ENCODE data around the gene BHLHE23.

Gene BHLHE23

DNA sequence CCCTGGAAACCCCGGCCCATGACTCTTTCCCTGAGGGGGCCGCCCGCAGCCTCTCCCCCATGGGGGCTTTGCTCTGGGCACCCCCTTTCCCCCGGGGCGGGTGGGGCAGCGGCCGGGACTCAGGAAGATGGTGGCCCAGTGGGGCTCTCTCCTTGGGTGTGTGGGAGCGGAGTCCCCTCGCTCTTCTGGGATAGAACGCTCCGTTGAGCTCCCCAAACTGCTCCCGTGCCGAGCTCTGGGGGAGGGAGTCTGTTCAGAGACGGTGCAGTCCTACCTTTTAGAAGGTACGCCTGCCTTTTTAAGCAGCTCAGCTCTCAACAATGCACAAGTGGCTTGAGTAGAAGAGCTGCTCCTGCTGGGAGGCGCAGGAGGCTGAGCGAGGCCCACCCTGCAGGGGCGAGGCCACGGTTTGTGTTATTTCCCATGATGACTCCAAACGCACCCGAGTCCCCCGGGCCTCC is 21.7 kb upstream of the BHLHE23 start:
- no peak overlapping the region for H3K23ac ChIP-seq (ENCODE audit: low read length)
- no peak overlapping the region for H3K27ac ChIP-seq (ENCODE audit: low read depth, low read length)
- H2AFZ ChIP-seq (ENCODE audit: insufficient read depth, low read length, poor library complexity) = no peak overlapping the region
- no peaks in the 10 kb centered on the region for H3K79me1 ChIP-seq (ENCODE audit: low read length)
- H3K4me2 ChIP-seq (ENCODE audit: low read length) = no peak overlapping the region
- peaks cover 10% of the 10 kb centered on the region for H3K27me3 ChIP-seq (ENCODE audit: insufficient read depth, low read length)
- H3K4me1 ChIP-seq (ENCODE audit: control insufficient read depth in 1 of 2, insufficient read depth in 2 of 2, low read length in 2 of 2) = peaks cover 3 to 4% of the 10 kb centered on the region in 2 experiments
- H2BK5ac ChIP-seq (ENCODE audit: low read depth, low read length, poor library complexity) = no peak overlapping the region
- no peak for DNase-seq
- no peak overlapping the region for H2AK5ac ChIP-seq (ENCODE audit: low read length)
- peaks cover 2% of the 10 kb centered on the region for H3K9me3 ChIP-seq (ENCODE audit: insufficient read depth, low read depth, low read length)
- no peak overlapping the region for H3K18ac ChIP-seq (ENCODE audit: low read length)
- no peak overlapping the region for H4K12ac ChIP-seq (ENCODE audit: low read depth, low read length)
- H3K4me3 ChIP-seq (ENCODE audit: low read depth, low read length) = no peak overlapping the region
- H4K91ac ChIP-seq (ENCODE audit: low read depth, low read length) = no peak overlapping the region
- H2BK120ac ChIP-seq (ENCODE audit: insufficient read depth, low read length, poor library complexity) = no peak overlapping the region
- no peak overlapping the region for H3K9ac ChIP-seq (ENCODE audit: low read length)
- WGBS (ENCODE audit: extremely low coverage, insufficient coverage, insufficient read length) = no CpG with 5 or more reads among the region's 22 CpGs
- H3K14ac ChIP-seq (ENCODE audit: low read length) = no peak overlapping the region
- no peaks in the 10 kb centered on the region for H3K79me2 ChIP-seq (ENCODE audit: control insufficient read depth, insufficient read depth, low read length, poor library complexity)
- H3K36me3 ChIP-seq (ENCODE audit: control insufficient read depth in 1 of 2, insufficient read depth in 2 of 2, low read length in 2 of 2) = no peaks in the 10 kb centered on the region
- H3K4ac ChIP-seq (ENCODE audit: low read depth, low read length) = no peak overlapping the region
- H2BK12ac ChIP-seq (ENCODE audit: low read length) = no peak overlapping the region
- no peak overlapping the region for H4K8ac ChIP-seq (ENCODE audit: low read depth, low read length)

DNA sequence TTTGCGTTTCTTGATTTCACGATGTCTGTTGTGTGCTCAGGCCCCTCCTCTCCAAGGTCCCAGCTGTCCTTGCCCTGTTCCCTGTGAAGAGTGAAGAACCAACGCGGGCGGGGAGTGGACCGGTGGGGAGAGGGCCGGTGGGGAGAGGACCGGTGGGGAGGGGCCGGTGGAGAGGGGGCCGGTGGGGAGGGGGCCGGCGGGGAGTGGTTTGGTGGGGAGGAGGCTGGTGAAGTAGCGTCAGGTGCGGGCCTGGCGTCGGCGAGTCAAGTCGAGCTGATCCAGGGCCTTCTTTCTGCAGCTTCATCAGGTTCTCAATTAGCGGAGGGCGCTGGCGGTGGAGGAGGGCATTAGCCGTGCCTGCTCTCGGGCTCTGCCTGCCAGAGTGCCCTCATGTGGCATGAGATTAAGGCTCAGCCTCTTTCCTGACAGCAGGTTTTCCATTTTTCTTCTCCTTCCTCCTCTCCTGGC is 21.2 kb upstream of the BHLHE23 start:
- WGBS (ENCODE audit: extremely low coverage, insufficient coverage, insufficient read length) = no CpG with 5 or more reads among the region's 23 CpGs
- H3K4me1 ChIP-seq (ENCODE audit: control insufficient read depth in 1 of 2, insufficient read depth in 2 of 2, low read length in 2 of 2) = peaks cover 3 to 4% of the 10 kb centered on the region in 2 experiments
- H3K9me3 ChIP-seq (ENCODE audit: insufficient read depth, low read depth, low read length) = peaks cover 2% of the 10 kb centered on the region
- no peak overlapping the region for H3K18ac ChIP-seq (ENCODE audit: low read length)
- H3K27ac ChIP-seq (ENCODE audit: low read depth, low read length) = no peak overlapping the region
- no peak overlapping the region for H3K4me2 ChIP-seq (ENCODE audit: low read length)
- H3K79me1 ChIP-seq (ENCODE audit: low read length) = no peaks in the 10 kb centered on the region
- no peaks in the 10 kb centered on the region for H3K79me2 ChIP-seq (ENCODE audit: control insufficient read depth, insufficient read depth, low read length, poor library complexity)
- no peak overlapping the region for H3K4ac ChIP-seq (ENCODE audit: low read depth, low read length)
- H3K36me3 ChIP-seq (ENCODE audit: control insufficient read depth in 1 of 2, insufficient read depth in 2 of 2, low read length in 2 of 2) = no peaks in the 10 kb centered on the region
- H2AK5ac ChIP-seq (ENCODE audit: low read length) = no peak overlapping the region
- H2BK5ac ChIP-seq (ENCODE audit: low read depth, low read length, poor library complexity) = no peak overlapping the region
- no peak for DNase-seq
- H3K4me3 ChIP-seq (ENCODE audit: low read depth, low read length) = no peak overlapping the region
- H3K14ac ChIP-seq (ENCODE audit: low read length) = no peak overlapping the region
- no peak overlapping the region for H2BK120ac ChIP-seq (ENCODE audit: insufficient read depth, low read length, poor library complexity)
- no peak overlapping the region for H4K12ac ChIP-seq (ENCODE audit: low read depth, low read length)
- H2BK12ac ChIP-seq (ENCODE audit: low read length) = no peak overlapping the region
- no peak overlapping the region for H4K8ac ChIP-seq (ENCODE audit: low read depth, low read length)
- no peak overlapping the region for H4K91ac ChIP-seq (ENCODE audit: low read depth, low read length)
- H3K23ac ChIP-seq (ENCODE audit: low read length) = no peak overlapping the region
- peaks cover 6% of the 10 kb centered on the region for H3K27me3 ChIP-seq (ENCODE audit: insufficient read depth, low read length)
- H2AFZ ChIP-seq (ENCODE audit: insufficient read depth, low read length, poor library complexity) = no peak overlapping the region
- H3K9ac ChIP-seq (ENCODE audit: low read length) = no peak overlapping the region

DNA sequence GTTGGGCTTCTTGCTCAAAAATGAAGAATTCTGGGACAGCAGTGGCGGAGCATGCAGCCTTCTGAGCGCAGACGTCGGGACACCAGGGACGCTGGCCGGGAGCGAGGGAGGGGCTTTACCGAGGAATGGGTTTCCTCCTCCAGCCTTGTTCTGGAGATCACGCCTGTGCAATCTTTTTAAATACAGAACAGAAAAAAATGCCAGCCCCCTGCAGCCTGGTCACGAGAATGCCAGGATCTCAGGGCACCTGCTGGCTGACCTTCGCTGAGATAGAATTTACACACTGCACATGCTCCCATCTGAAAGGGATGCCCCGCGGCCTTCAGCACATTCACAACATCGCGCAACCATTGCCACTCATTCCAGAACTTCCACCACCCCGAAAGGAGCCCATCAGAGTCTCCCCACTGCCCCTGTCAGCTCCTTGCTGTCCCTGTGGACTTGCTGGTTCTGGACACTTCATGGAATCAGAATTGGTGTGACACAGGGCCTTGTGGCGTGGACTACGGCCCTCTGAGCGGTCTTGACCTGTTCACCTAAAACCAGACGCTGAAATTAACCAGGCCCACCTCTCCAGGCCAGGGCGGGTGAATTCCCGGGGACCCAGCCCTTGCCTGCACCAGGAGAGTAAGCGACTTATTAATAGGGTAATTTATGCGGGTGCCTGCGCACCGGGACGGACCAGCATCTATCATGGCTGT is 20.6 kb upstream of the BHLHE23 start:
- no CpG with 5 or more reads among the region's 27 CpGs for WGBS (ENCODE audit: extremely low coverage, insufficient coverage, insufficient read length)
- H2AFZ ChIP-seq (ENCODE audit: insufficient read depth, low read length, poor library complexity) = no peak overlapping the region

DNA sequence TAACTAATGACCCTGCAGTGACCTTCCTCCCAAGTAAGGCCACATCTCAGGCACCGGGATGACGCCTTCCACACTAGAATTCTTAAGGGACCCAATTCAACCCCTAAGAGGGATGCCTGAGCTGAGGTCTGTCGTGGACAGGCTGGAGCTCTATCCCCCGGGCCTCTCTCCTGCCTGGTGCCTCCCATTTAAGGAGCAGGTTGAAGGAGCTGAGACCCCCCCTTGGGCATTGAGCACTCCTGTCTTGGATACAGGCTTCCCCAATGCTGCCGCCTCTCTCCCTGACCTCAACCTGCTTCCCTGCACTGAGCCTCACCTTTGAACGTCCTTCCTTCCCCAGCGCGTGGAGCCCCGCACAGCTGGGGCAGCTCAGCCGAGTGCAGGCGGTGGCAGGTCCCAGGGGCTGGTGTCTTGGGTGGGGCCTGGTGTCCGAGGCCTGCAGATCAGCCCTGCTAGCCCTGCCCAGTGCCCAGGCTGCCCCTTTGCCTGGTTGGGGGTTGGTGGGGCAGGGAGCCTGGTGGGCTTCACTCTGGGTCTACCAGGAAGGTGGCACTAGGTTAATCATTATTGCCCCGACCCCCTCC is 19.9 kb upstream of the BHLHE23 start:
- Histone ChIP-seq H3K27me3 (ENCODE audit: insufficient read depth, low read length) (peaks cover 2% of the 10 kb centered on the region), H3K36me3 (ENCODE audit: control insufficient read depth in 1 of 2, insufficient read depth in 2 of 2, low read length in 2 of 2) (no peaks in the 10 kb centered on the region), H3K9ac (ENCODE audit: low read length) (no peak overlapping the region), H3K23ac (ENCODE audit: low read length) (no peak overlapping the region), H3K9me3 (ENCODE audit: insufficient read depth, low read depth, low read length) (peaks cover under 1% of the 10 kb centered on the region), H3K4me3 (ENCODE audit: low read depth, low read length) (no peak overlapping the region), H3K18ac (ENCODE audit: low read length) (no peak overlapping the region), H3K4me1 (ENCODE audit: control insufficient read depth in 1 of 2, insufficient read depth in 2 of 2, low read length in 2 of 2) (peaks cover 3 to 4% of the 10 kb centered on the region in 2 experiments), H3K14ac (ENCODE audit: low read length) (no peak overlapping the region), H3K79me1 (ENCODE audit: low read length) (no peaks in the 10 kb centered on the region), H4K91ac (ENCODE audit: low read depth, low read length) (no peak overlapping the region), H3K4ac (ENCODE audit: low read depth, low read length) (no peak overlapping the region), H2BK12ac (ENCODE audit: low read length) (no peak overlapping the region), H3K27ac (ENCODE audit: low read depth, low read length) (no peak overlapping the region), H2AK5ac (ENCODE audit: low read length) (no peak overlapping the region), H3K79me2 (ENCODE audit: control insufficient read depth, insufficient read depth, low read length, poor library complexity) (no peaks in the 10 kb centered on the region), H4K12ac (ENCODE audit: low read depth, low read length) (no peak overlapping the region), H3K4me2 (ENCODE audit: low read length) (no peak overlapping the region), H2BK120ac (ENCODE audit: insufficient read depth, low read length, poor library complexity) (no peak overlapping the region), H2BK5ac (ENCODE audit: low read depth, low read length, poor library complexity) (no peak overlapping the region), H4K8ac (ENCODE audit: low read depth, low read length) (no peak overlapping the region), H2AFZ (ENCODE audit: insufficient read depth, low read length, poor library complexity) (no peak overlapping the region)
- DNase-seq = no peak
- no CpG with 5 or more reads among the region's 13 CpGs for WGBS (ENCODE audit: extremely low coverage, insufficient coverage, insufficient read length)

More for the DNA sequence above, 20.6 kb upstream of the BHLHE23 start:
- H3K4me1 ChIP-seq (ENCODE audit: control insufficient read depth in 1 of 2, insufficient read depth in 2 of 2, low read length in 2 of 2) = peaks cover 3 to 4% of the 10 kb centered on the region in 2 experiments
- no peak overlapping the region for H4K12ac ChIP-seq (ENCODE audit: low read depth, low read length)
- no peak overlapping the region for H4K91ac ChIP-seq (ENCODE audit: low read depth, low read length)
- no peak overlapping the region for H3K14ac ChIP-seq (ENCODE audit: low read length)
- H3K36me3 ChIP-seq (ENCODE audit: control insufficient read depth in 1 of 2, insufficient read depth in 2 of 2, low read length in 2 of 2) = no peaks in the 10 kb centered on the region
- no peak overlapping the region for H3K4me3 ChIP-seq (ENCODE audit: low read depth, low read length)
- no peak overlapping the region for H3K23ac ChIP-seq (ENCODE audit: low read length)
- peak in 1 of 2 donors; percentile 43 for DNase-seq
- H2BK12ac ChIP-seq (ENCODE audit: low read length) = no peak overlapping the region
- H3K9me3 ChIP-seq (ENCODE audit: insufficient read depth, low read depth, low read length) = peaks cover 2% of the 10 kb centered on the region
- H3K79me2 ChIP-seq (ENCODE audit: control insufficient read depth, insufficient read depth, low read length, poor library complexity) = no peaks in the 10 kb centered on the region
- H3K9ac ChIP-seq (ENCODE audit: low read length) = no peak overlapping the region
- no peak overlapping the region for H3K27ac ChIP-seq (ENCODE audit: low read depth, low read length)
- no peak overlapping the region for H3K4me2 ChIP-seq (ENCODE audit: low read length)
- H2BK5ac ChIP-seq (ENCODE audit: low read depth, low read length, poor library complexity) = no peak overlapping the region
- no peak overlapping the region for H2AK5ac ChIP-seq (ENCODE audit: low read length)
- no peak overlapping the region for H3K4ac ChIP-seq (ENCODE audit: low read depth, low read length)
- H3K27me3 ChIP-seq (ENCODE audit: insufficient read depth, low read length) = peaks cover 2% of the 10 kb centered on the region
- H3K18ac ChIP-seq (ENCODE audit: low read length) = no peak overlapping the region
- no peak overlapping the region for H4K8ac ChIP-seq (ENCODE audit: low read depth, low read length)
- H2BK120ac ChIP-seq (ENCODE audit: insufficient read depth, low read length, poor library complexity) = no peak overlapping the region
- H3K79me1 ChIP-seq (ENCODE audit: low read length) = no peaks in the 10 kb centered on the region
